Stimulated activated CD8-positive, alpha-beta memory T cell treated with anti-CD3 and anti-CD28 coated beads, Interleukin-4, amount 100 ng/mL, for 48 hours (primary cell): ENCODE results near the gene SSH3.
A peak's percentile ranks its signal among the peaks of the same experiment; 100 is the strongest.
"Not testable (repeated sequence)": the region's sequence is repeated elsewhere in the genome, so short reads cannot be mapped to it uniquely, and the experiment has no call there.

Source experiments
- DNase-seq: peaks from one replicate; pipeline ENCODE4 v3.0.0-alpha.2; 2020

SSH3 gene

GRCh38 chr11:67314218-67314617, 10.9 kb downstream of the SSH3 start:
- DNase-seq = no peak

- DNase-seq = no peak
These were observed 12.1 kb downstream of the SSH3 start for GRCh38 chr11:67315325-67315909.

- DNase-seq = no peak
These were observed 13.5 kb downstream of the SSH3 start for GRCh38 chr11:67316882-67317204.

- peak; percentile 100 for DNase-seq
These were observed 14.0 kb downstream of the SSH3 start for GRCh38 chr11:67317205-67317887.

GRCh38 chr11:67317888-67318555, 14.7 kb downstream of the SSH3 start:
- DNase-seq = no peak

GRCh38 chr11:67318876-67319275, 15.5 kb downstream of the SSH3 start:
- DNase-seq = not testable (repeated sequence)

- DNase-seq = no peak
These were observed 16.7 kb downstream of the SSH3 start for GRCh38 chr11:67320011-67320410.

GRCh38 chr11:67320691-67321090, 17.4 kb downstream of the SSH3 start:
- DNase-seq = no peak

- no peak for DNase-seq
These were observed 18.1 kb downstream of the SSH3 start for GRCh38 chr11:67321313-67321871.

GRCh38 chr11:67322049-67322448, 18.7 kb downstream of the SSH3 start:
- DNase-seq = no peak

- DNase-seq = no peak
These were observed 20.2 kb downstream of the SSH3 start for GRCh38 chr11:67323526-67323925.

GRCh38 chr11:67332081-67332691, 28.9 kb downstream of the SSH3 start:
- no peak for DNase-seq

GRCh38 chr11:67337257-67337656, 33.9 kb downstream of the SSH3 start:
- DNase-seq = no peak

- DNase-seq = no peak
These were observed 40.9 kb downstream of the SSH3 start for GRCh38 chr11:67344264-67344663.

- DNase-seq = no peak
These were observed 42.1 kb downstream of the SSH3 start for GRCh38 chr11:67345247-67345919.

- no peak for DNase-seq
These were observed 42.8 kb downstream of the SSH3 start for GRCh38 chr11:67345920-67346819.

- no peak for DNase-seq
These were observed 44.8 kb downstream of the SSH3 start for GRCh38 chr11:67347964-67348749.

GRCh38 chr11:67349036-67349435, 45.7 kb downstream of the SSH3 start:
- no peak for DNase-seq

GRCh38 chr11:67349457-67349856, 46.1 kb downstream of the SSH3 start:
- no peak for DNase-seq

GRCh38 chr11:67349928-67350465, 46.7 kb downstream of the SSH3 start:
- DNase-seq = no peak
